ENCODE measurements around the gene OIP5. TPM values are rescaled to one million over a fixed set of nuclear protein-coding genes. Genes with fewer than 3 reads are reported as not detected.
A peak's percentile ranks its signal among the peaks of the same experiment; 100 is the strongest.

The OIP5 gene
- total and polyA plus RNA-seq, 2 donors (not counting 1 experiment from before 2014, with no cell fraction given): 0.84 to 1.3 TPM

DNA sequence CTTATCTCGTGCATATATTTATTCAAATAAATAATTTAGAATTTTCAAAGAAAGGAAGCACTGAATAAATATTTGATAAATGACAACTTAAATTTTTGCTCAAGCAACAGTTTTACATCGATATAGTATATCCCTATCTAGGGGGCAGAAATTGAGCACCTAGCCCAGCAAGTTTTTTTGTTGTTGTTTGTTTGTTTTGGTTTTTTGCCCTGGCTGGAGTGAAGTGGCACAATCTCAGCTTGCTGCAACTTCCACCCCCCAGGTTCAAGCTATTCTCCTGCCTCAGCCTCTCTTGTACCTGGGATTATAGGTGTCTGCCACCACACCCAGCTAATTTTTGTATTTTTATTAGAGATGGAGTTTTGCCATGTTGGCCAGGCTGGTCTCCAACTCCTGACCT, 42.4 kb downstream of the OIP5 start:
- TF ChIP-seq, protein P1, sequence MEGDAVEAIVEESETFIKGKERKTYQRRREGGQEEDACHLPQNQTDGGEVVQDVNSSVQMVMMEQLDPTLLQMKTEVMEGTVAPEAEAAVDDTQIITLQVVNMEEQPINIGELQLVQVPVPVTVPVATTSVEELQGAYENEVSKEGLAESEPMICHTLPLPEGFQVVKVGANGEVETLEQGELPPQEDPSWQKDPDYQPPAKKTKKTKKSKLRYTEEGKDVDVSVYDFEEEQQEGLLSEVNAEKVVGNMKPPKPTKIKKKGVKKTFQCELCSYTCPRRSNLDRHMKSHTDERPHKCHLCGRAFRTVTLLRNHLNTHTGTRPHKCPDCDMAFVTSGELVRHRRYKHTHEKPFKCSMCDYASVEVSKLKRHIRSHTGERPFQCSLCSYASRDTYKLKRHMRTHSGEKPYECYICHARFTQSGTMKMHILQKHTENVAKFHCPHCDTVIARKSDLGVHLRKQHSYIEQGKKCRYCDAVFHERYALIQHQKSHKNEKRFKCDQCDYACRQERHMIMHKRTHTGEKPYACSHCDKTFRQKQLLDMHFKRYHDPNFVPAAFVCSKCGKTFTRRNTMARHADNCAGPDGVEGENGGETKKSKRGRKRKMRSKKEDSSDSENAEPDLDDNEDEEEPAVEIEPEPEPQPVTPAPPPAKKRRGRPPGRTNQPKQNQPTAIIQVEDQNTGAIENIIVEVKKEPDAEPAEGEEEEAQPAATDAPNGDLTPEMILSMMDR (IDR thresholded peaks at IDR 0.05): no peak
- no peak for TF ChIP-seq EZH2 (IDR thresholded peaks at IDR 0.05; ENCODE audit: borderline replicate concordance, insufficient read depth, low read depth, low read length, poor library complexity, severe bottlenecking)
- Histone ChIP-seq H3K4me2 (replicated peaks; ENCODE audit: low read depth, low read length, poor library complexity, severe bottlenecking) (no peak overlapping the region), H2AFZ (ENCODE audit: insufficient read depth, low read depth, low read length, poor library complexity, severe bottlenecking) (no peak overlapping the region), H3K9me3 (ENCODE audit: control extremely low read depth in 1 of 3, control insufficient read depth in 2 of 3, insufficient read depth in 1 of 3, low read length in 2 of 3) (no peaks in the 10 kb centered on the region), H3K27me3 (replicated peaks in 1 of 4; ENCODE audit: control extremely low read depth in 1 of 4, control insufficient read depth in 3 of 4, insufficient read depth in 4 of 4, low read length in 3 of 4) (no peaks in the 10 kb centered on the region), H3K4me1 (ENCODE audit: control insufficient read depth in 2 of 2, insufficient read depth in 2 of 2, low read length in 2 of 2) (peaks cover 31 to 41% of the 10 kb centered on the region in 2 donors), H4K20me1 (ENCODE audit: control insufficient read depth, insufficient read depth, low read length, poor library complexity, severe bottlenecking) (peaks cover 19% of the 10 kb centered on the region), H3K9ac (ENCODE audit: low read length) (no peak overlapping the region), H3K4me3 (ENCODE audit: control extremely low read depth in 1 of 5, extremely low read depth in 1 of 5, insufficient read depth in 1 of 5, low read depth in 2 of 5, low read length in 4 of 5) (no peak overlapping the region), H3K79me2 (ENCODE audit: control insufficient read depth, insufficient read depth, low read length) (peaks cover 49% of the 10 kb centered on the region), H3K27ac (ENCODE audit: low read length in 2 of 2) (peak overlapping the region in 1 of 2 donors; percentile 91), H3K36me3 (replicated peaks in 1 of 2; ENCODE audit: control extremely low read depth in 1 of 2, control insufficient read depth in 1 of 2, extremely low read depth in 1 of 2, insufficient read depth in 2 of 2, low read length in 1 of 2) (peaks cover 2 to 41% of the 10 kb centered on the region in 2 experiments)
- no peaks in the 10 kb centered on the region for H3K27me3 Mint-ChIP-seq
- DNase-seq (no peak), ATAC-seq (ENCODE audit: low read depth) (no peak)
- WGBS (ENCODE audit: insufficient coverage): no CpG with 5 or more reads among the region's 2 CpGs
- no peak overlapping the region for H3K27ac Mint-ChIP-seq
- no peak overlapping the region for H3K4me3 Mint-ChIP-seq
- H3K9me3 Mint-ChIP-seq (ENCODE audit: insufficient read depth): no peaks in the 10 kb centered on the region
- H3K4me1 Mint-ChIP-seq: peaks cover 56% of the 10 kb centered on the region
- intact Hi-C loops (cut with micrococcal nuclease): loop anchor here (2.0 kb wide), 2 partner anchors 31 to 43 kb away; partner anchors contain the start of genes NUSAP1 and OIP5
- POLR2A ChIA-PET: interaction anchor here (0.7 to 2.3 kb wide), 3 partner anchors 14 to 378 kb away, joined by 3 to 9 read pairs (median 3); partner anchors contain the start of genes CHP1 and EXD1
- CTCF ChIA-PET: interaction anchor here (0.6 to 2.0 kb wide), 4 partner anchors 41 to 217 kb away, joined by 3 to 5 read pairs (median 3); partner anchors contain the start of gene CHP1

GRCh38 chr15:41288464-41288863, 43.9 kb downstream of the OIP5 start:
- Histone ChIP-seq H3K4me1 (ENCODE audit: control insufficient read depth in 2 of 2, insufficient read depth in 2 of 2, low read length in 2 of 2) (peaks cover 33 to 48% of the 10 kb centered on the region in 2 donors), H3K4me2 (replicated peaks; ENCODE audit: low read depth, low read length, poor library complexity, severe bottlenecking) (no peak overlapping the region), H4K20me1 (ENCODE audit: control insufficient read depth, insufficient read depth, low read length, poor library complexity, severe bottlenecking) (peaks cover 9% of the 10 kb centered on the region), H3K27me3 (replicated peaks in 1 of 4; ENCODE audit: control extremely low read depth in 1 of 4, control insufficient read depth in 3 of 4, insufficient read depth in 4 of 4, low read length in 3 of 4) (no peaks in the 10 kb centered on the region), H3K4me3 (ENCODE audit: control extremely low read depth in 1 of 5, extremely low read depth in 1 of 5, insufficient read depth in 1 of 5, low read depth in 2 of 5, low read length in 4 of 5) (no peak overlapping the region), H3K79me2 (ENCODE audit: control insufficient read depth, insufficient read depth, low read length) (peaks cover 49% of the 10 kb centered on the region), H3K9me3 (ENCODE audit: control extremely low read depth in 1 of 3, control insufficient read depth in 2 of 3, insufficient read depth in 1 of 3, low read length in 2 of 3) (no peaks in the 10 kb centered on the region), H3K9ac (ENCODE audit: low read length) (no peak overlapping the region), H3K36me3 (replicated peaks in 1 of 2; ENCODE audit: control extremely low read depth in 1 of 2, control insufficient read depth in 1 of 2, extremely low read depth in 1 of 2, insufficient read depth in 2 of 2, low read length in 1 of 2) (peaks cover 2 to 41% of the 10 kb centered on the region in 2 experiments), H2AFZ (ENCODE audit: insufficient read depth, low read depth, low read length, poor library complexity, severe bottlenecking) (no peak overlapping the region), H3K27ac (ENCODE audit: low read length in 2 of 2) (no peak overlapping the region)
- H3K27me3 Mint-ChIP-seq: no peaks in the 10 kb centered on the region
- H3K27ac Mint-ChIP-seq: no peak overlapping the region
- H3K4me1 Mint-ChIP-seq: peaks cover 59% of the 10 kb centered on the region
- H3K4me3 Mint-ChIP-seq: no peak overlapping the region
- no peaks in the 10 kb centered on the region for H3K9me3 Mint-ChIP-seq (ENCODE audit: insufficient read depth)
- WGBS (ENCODE audit: insufficient coverage): no CpG with 5 or more reads among the region's 1 CpG
- ChIA-PET POLR2A (no interaction called here), CTCF (no interaction called here)
- DNase-seq (no peak), ATAC-seq (ENCODE audit: low read depth) (no peak)
- TF ChIP-seq, protein P1 (IDR thresholded peaks at IDR 0.05): no peak
- TF ChIP-seq EZH2 (IDR thresholded peaks at IDR 0.05; ENCODE audit: borderline replicate concordance, insufficient read depth, low read depth, low read length, poor library complexity, severe bottlenecking): no peak
- intact Hi-C loops (cut with micrococcal nuclease): no loop called here

Measured in B cell (primary cell).